ENCODE results near the gene FAM168B.

FAM168B gene

GRCh38 chr2:131052741-131053263 is 40.5 kb downstream of the FAM168B start:
- no peak for TF ChIP-seq CTCF (IDR thresholded peaks at IDR 0.05)
- DNase-seq (ENCODE audit: low spot score), result no peak
- no peak overlapping the region for H3K4me3 ChIP-seq
- no peak overlapping the region for H3K27ac ChIP-seq

DNA sequence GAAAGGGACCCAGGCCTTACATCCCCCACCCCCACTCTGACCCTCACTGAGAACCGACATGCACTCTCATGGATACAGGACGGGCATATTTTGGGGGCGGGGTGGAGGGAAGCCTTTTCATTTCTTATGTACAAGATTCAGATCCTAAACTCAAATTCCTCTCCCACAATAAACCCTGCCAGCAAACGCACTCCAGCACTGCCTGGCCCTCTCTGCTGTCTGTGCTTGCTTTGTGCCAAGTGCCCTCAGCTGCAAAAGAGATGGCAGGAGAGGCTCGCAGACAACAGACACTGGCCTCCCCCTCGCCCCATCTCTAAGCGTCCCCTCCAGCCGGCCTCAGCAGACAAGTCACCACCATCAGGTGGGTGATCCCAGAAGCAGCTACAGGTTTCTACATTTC is 42.4 kb downstream of the FAM168B start:
- Histone ChIP-seq H3K4me3 (no peak overlapping the region), H3K27ac (no peak overlapping the region)
- no peak for TF ChIP-seq CTCF (IDR thresholded peaks at IDR 0.05)
- DNase-seq (ENCODE audit: low spot score), result no peak

DNA sequence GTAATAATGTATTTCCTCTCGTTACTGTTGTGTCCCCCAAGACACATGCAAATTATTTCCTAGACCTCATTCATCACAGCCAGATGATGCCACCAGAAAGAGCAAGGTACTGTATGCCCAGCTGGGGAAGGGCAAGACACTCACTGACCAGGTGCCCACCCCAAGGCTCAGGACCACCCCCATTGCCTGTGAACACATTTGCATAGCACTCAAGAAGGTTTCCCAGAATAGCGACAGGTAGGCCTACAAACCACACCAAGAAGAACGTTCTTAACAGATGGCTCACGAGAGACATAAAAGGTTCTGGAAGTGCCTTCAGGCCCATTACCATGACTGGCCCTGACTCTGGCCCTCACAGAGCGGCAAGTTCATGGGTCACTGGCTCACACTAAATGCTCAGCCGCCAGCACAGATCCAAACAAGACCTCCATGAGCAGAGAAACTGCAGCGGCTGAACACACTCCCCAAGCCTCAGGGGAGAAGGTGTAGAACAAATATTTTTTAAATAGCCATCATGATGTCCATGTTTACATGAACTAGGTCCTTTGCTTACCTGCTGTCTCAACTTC is 44.0 kb downstream of the FAM168B start:
- Histone ChIP-seq H3K27ac (no peak overlapping the region), H3K4me3 (no peak overlapping the region)
- TF ChIP-seq CTCF (IDR thresholded peaks at IDR 0.05), result no peak
- no peak for DNase-seq (ENCODE audit: low spot score)

GRCh38 chr2:131048641-131049040 is 44.6 kb downstream of the FAM168B start:
- DNase-seq (ENCODE audit: low spot score), result no peak
- no peak overlapping the region for H3K27ac ChIP-seq
- no peak overlapping the region for H3K4me3 ChIP-seq
- no peak for TF ChIP-seq CTCF (IDR thresholded peaks at IDR 0.05)

DNA sequence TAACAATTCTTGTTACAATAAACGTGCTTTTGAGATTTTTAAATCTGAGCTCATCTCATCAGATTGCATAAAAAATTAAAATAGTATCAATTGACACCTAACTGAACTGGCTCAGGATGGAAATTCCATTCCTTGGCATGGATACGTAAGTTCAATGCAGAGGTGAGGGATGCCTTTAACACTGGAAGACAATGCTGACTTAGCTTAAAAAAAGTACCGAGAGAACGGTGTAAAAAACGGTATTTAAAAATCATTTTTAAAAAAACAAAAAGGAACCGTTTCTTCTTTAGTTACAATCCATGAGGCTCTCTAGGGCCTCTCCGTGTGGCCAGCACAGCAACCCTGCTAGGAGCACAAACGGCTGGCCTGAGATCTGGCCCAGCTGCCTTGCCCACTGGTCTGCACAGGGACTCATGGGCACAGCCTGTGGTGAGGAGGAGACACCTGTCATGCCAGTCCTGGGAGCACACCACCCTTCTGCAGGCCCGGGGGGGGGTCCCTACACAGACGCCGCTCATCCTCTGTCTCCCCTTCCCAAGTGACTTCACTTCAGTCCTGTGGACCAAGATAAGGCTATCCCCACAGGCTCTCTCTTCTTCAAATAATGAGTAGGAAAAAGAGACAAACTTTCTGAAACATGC is 45.2 kb downstream of the FAM168B start:
- H3K4me3 ChIP-seq, result no peak overlapping the region
- no peak overlapping the region for H3K27ac ChIP-seq
- TF ChIP-seq CTCF (IDR thresholded peaks at IDR 0.05), result no peak
- DNase-seq (ENCODE audit: low spot score), result no peak

DNA sequence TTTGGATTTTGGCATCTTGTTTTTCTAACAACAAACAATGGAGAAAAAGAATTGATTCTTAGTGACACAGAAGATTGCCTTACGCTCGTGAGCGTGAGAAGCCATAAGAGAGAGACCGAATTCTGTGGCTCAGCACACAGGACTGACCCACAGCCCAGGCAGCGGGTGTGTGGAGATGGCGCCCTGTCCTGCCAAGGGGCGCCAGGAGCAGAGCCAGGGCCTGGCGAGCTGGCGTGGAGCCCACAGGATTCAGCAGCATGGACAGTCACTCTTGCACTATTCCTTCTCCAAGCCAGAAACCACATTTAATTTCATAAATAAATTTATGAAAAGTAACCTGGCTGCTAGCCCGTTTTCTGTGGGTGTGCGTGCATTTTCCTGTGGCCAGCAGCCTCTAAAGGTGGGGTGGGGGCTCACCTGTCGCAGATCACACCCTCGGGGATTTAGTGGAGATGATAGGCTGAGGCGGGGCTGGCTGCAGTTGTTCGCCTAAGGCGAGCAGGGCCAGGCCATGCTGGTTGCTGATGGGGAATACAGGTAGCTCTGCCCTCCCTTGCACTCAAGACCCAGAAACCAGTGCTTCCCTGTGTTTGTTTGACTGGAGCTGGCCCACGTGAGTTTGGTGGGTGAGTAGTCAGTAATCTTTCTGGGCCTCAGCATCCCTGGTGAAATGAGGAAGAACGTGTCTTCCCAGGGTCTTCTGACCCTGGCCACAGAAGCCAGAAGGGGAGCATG is 46.2 kb downstream of the FAM168B start:
- no peak overlapping the region for H3K4me3 ChIP-seq
- no peak overlapping the region for H3K27ac ChIP-seq
- TF ChIP-seq CTCF (IDR thresholded peaks at IDR 0.05), result no peak
- DNase-seq (ENCODE audit: low spot score), result no peak

All from coronary artery (tissue), 2 donors.